ENCODE data around the gene KRTAP4-4.
"Not testable (repeated sequence)": the region's sequence is repeated elsewhere in the genome, so short reads cannot be mapped to it uniquely, and the experiment has no call there.

The KRTAP4-4 gene

GRCh38 chr17:41160648-41161047, at the start of gene KRTAP4-4:
Gene KRTAP4-4, minus strand, starts transcription at chr17:41160748. Its CDS starts 57 bp downstream, at chr17:41160691.
- DNase-seq (ENCODE audit: low read depth in 2 of 2, low spot score in 1 of 2): no peak

GRCh38 chr17:41199421-41200078, 39.0 kb upstream of the KRTAP4-4 start:
- no peak for DNase-seq (ENCODE audit: low read depth in 2 of 2, low spot score in 1 of 2)

GRCh38 chr17:41196068-41196467, 35.5 kb upstream of the KRTAP4-4 start:
- DNase-seq (ENCODE audit: low read depth in 2 of 2, low spot score in 1 of 2): no peak

GRCh38 chr17:41190328-41190727, 29.8 kb upstream of the KRTAP4-4 start:
- no peak for DNase-seq (ENCODE audit: low read depth in 2 of 2, low spot score in 1 of 2)

GRCh38 chr17:41189837-41190318, 29.3 kb upstream of the KRTAP4-4 start, which contains the start of gene KRTAP9-1:
Gene KRTAP9-1, plus strand, starts transcription at chr17:41189887. Its CDS starts 0 bp downstream, at chr17:41189887.
- not testable (repeated sequence) for DNase-seq (ENCODE audit: low read depth in 2 of 2, low spot score in 1 of 2)

GRCh38 chr17:41186872-41187271, 26.3 kb upstream of the KRTAP4-4 start:
- DNase-seq (ENCODE audit: low read depth in 2 of 2, low spot score in 1 of 2): no peak

- DNase-seq (ENCODE audit: low read depth in 2 of 2, low spot score in 1 of 2): no peak
Observed at GRCh38 chr17:41185001-41185400, 24.5 kb upstream of the KRTAP4-4 start.

GRCh38 chr17:41184480-41184961, 24.0 kb upstream of the KRTAP4-4 start, which contains the start of gene KRTAP4-1:
Gene KRTAP4-1, minus strand, starts transcription at chr17:41184911. Its CDS starts 57 bp downstream, at chr17:41184854.
- no peak for DNase-seq (ENCODE audit: low read depth in 2 of 2, low spot score in 1 of 2)

- no peak for DNase-seq (ENCODE audit: low read depth in 2 of 2, low spot score in 1 of 2)
Observed at GRCh38 chr17:41178843-41179616, 18.5 kb upstream of the KRTAP4-4 start.

GRCh38 chr17:41178341-41178740, 17.8 kb upstream of the KRTAP4-4 start:
- DNase-seq (ENCODE audit: low read depth in 2 of 2, low spot score in 1 of 2): no peak

GRCh38 chr17:41177727-41178271, 17.3 kb upstream of the KRTAP4-4 start, which contains the start of gene KRTAP4-2:
Gene KRTAP4-2, minus strand, starts transcription at chr17:41178221. Its CDS starts 57 bp downstream, at chr17:41178164.
- DNase-seq (ENCODE audit: low read depth in 2 of 2, low spot score in 1 of 2): no peak

GRCh38 chr17:41176744-41177387, 16.3 kb upstream of the KRTAP4-4 start:
- no peak for DNase-seq (ENCODE audit: low read depth in 2 of 2, low spot score in 1 of 2)

GRCh38 chr17:41171886-41172285, 11.3 kb upstream of the KRTAP4-4 start:
- no peak for DNase-seq (ENCODE audit: low read depth in 2 of 2, low spot score in 1 of 2)

- DNase-seq (ENCODE audit: low read depth in 2 of 2, low spot score in 1 of 2): no peak
Observed at GRCh38 chr17:41168121-41168520, 7.6 kb upstream of the KRTAP4-4 start, which contains the start of gene KRTAP4-3. Gene KRTAP4-3, minus strand, starts transcription at chr17:41168221. Its CDS starts 49 bp downstream, at chr17:41168172.

- DNase-seq (ENCODE audit: low read depth in 2 of 2, low spot score in 1 of 2): no peak
Observed at GRCh38 chr17:41167561-41167960, 7.0 kb upstream of the KRTAP4-4 start.

GRCh38 chr17:41163828-41164227, 3.3 kb upstream of the KRTAP4-4 start:
- DNase-seq (ENCODE audit: low read depth in 2 of 2, low spot score in 1 of 2): no peak

- not testable (repeated sequence) for DNase-seq (ENCODE audit: low read depth in 2 of 2, low spot score in 1 of 2)
Observed at GRCh38 chr17:41160190-41160589, 358 bp downstream of the KRTAP4-4 start.

- DNase-seq (ENCODE audit: low read depth in 2 of 2, low spot score in 1 of 2): no peak
Observed at GRCh38 chr17:41153856-41154255, 6.7 kb downstream of the KRTAP4-4 start.

GRCh38 chr17:41151525-41151924, 9.0 kb downstream of the KRTAP4-4 start:
- DNase-seq (ENCODE audit: low read depth in 2 of 2, low spot score in 1 of 2): no peak

GRCh38 chr17:41150026-41150425, 10.5 kb downstream of the KRTAP4-4 start:
- no peak for DNase-seq (ENCODE audit: low read depth in 2 of 2, low spot score in 1 of 2)

- no peak for DNase-seq (ENCODE audit: low read depth in 2 of 2, low spot score in 1 of 2)
Observed at GRCh38 chr17:41149652-41149985, 10.9 kb downstream of the KRTAP4-4 start, which contains the start of gene KRTAP4-5. Gene KRTAP4-5, minus strand, starts transcription at chr17:41149825. Its CDS starts 58 bp downstream, at chr17:41149767.

Measured in stimulated activated CD8-positive, alpha-beta memory T cell treated with anti-CD3 and anti-CD28 coated beads, Interleukin-4, amount 100 ng/mL, for 1 hour (primary cell).